Activated T-helper 17 cell treated with anti-CD3 and anti-CD28 coated beads, Interleukin-2, amount 50 U/mL, for 72 hours (primary cell): Measurements from ENCODE around the gene CYB5B. TPM values are rescaled to one million over a fixed set of nuclear protein-coding genes. Genes with fewer than 3 reads are reported as not detected.
A peak's percentile ranks its signal among the peaks of the same experiment; 100 is the strongest.

Source experiments
- ATAC-seq: fragments of 150-1000 bp; cut with Tn5 transposase; replicated peaks from 2 replicates; pipeline ENCODE4 v1.10.0; 2021; ENCODE audit warnings: mild to moderate bottlenecking, moderate library complexity
- H3K27ac Mint-ChIP-seq: one replicate; pipeline ENCODE4 v1.8.0; 2022; ENCODE audit warnings: mixed read lengths
- H3K27me3 Mint-ChIP-seq: one replicate; pipeline ENCODE4 v1.8.0; 2022; ENCODE audit warnings: mixed read lengths
- H3K36me3 Mint-ChIP-seq: one replicate; pipeline ENCODE4 v1.8.0; 2022; ENCODE audit warnings: low read depth, mild to moderate bottlenecking, mixed read lengths
- H3K4me1 Mint-ChIP-seq: one replicate; pipeline ENCODE4 v1.8.0; 2022; ENCODE audit warnings: mixed read lengths
- H3K4me3 Mint-ChIP-seq: one replicate; pipeline ENCODE4 v1.8.0; 2022; ENCODE audit warnings: mild to moderate bottlenecking, mixed read lengths
- H3K9me3 Mint-ChIP-seq: one replicate; pipeline ENCODE4 v1.8.0; 2022; ENCODE audit warnings: mixed read lengths
- total RNA-seq, 2 donors: library from RNA; stranded (reverse); gene quantifications; one replicate each; pipeline ENCODE4 v1.2.3, GENCODE V29; 2022

CYB5B gene
- total RNA-seq, 2 donors from 2014 or later = 93.9 to 152 TPM

- Mint-ChIP-seq H3K27ac (no peak overlapping the region), H3K4me3 (no peak overlapping the region), H3K4me1 (peaks cover 4% of the 10 kb centered on the region), H3K27me3 (no peaks in the 10 kb centered on the region), H3K36me3 (no peaks in the 10 kb centered on the region), H3K9me3 (no peaks in the 10 kb centered on the region)
- ATAC-seq = no peak
Observed at GRCh38 chr16:69478685-69479084, 54.3 kb downstream of the CYB5B start.

- Mint-ChIP-seq H3K9me3 (no peaks in the 10 kb centered on the region), H3K4me1 (peaks cover 4% of the 10 kb centered on the region), H3K27me3 (no peaks in the 10 kb centered on the region), H3K4me3 (no peak overlapping the region), H3K36me3 (no peaks in the 10 kb centered on the region), H3K27ac (no peak overlapping the region)
- ATAC-seq = no peak
Observed at GRCh38 chr16:69479775-69480174, 55.4 kb downstream of the CYB5B start.

GRCh38 chr16:69481901-69482341, 57.5 kb downstream of the CYB5B start:
- H3K9me3 Mint-ChIP-seq = no peaks in the 10 kb centered on the region
- H3K27ac Mint-ChIP-seq = no peak overlapping the region
- ATAC-seq = no peak
- H3K4me1 Mint-ChIP-seq = peaks cover 4% of the 10 kb centered on the region
- no peak overlapping the region for H3K4me3 Mint-ChIP-seq
- no peaks in the 10 kb centered on the region for H3K36me3 Mint-ChIP-seq
- H3K27me3 Mint-ChIP-seq = no peaks in the 10 kb centered on the region

- H3K27me3 Mint-ChIP-seq = no peaks in the 10 kb centered on the region
- no peak for ATAC-seq
- H3K27ac Mint-ChIP-seq = no peak overlapping the region
- no peaks in the 10 kb centered on the region for H3K9me3 Mint-ChIP-seq
- H3K4me3 Mint-ChIP-seq = no peak overlapping the region
- no peaks in the 10 kb centered on the region for H3K36me3 Mint-ChIP-seq
- H3K4me1 Mint-ChIP-seq = peaks cover 4% of the 10 kb centered on the region
Observed at GRCh38 chr16:69482410-69482991, 58.1 kb downstream of the CYB5B start.

- Mint-ChIP-seq H3K4me3 (no peak overlapping the region), H3K4me1 (peaks cover 4% of the 10 kb centered on the region), H3K27ac (no peak overlapping the region), H3K36me3 (no peaks in the 10 kb centered on the region), H3K27me3 (no peaks in the 10 kb centered on the region), H3K9me3 (no peaks in the 10 kb centered on the region)
- no peak for ATAC-seq
Observed at GRCh38 chr16:69483611-69484010, 59.2 kb downstream of the CYB5B start.

- no peak for ATAC-seq
- Mint-ChIP-seq H3K4me3 (no peak overlapping the region), H3K27me3 (no peaks in the 10 kb centered on the region), H3K27ac (no peak overlapping the region), H3K4me1 (peaks cover 4% of the 10 kb centered on the region), H3K36me3 (no peaks in the 10 kb centered on the region), H3K9me3 (no peaks in the 10 kb centered on the region)
Observed at GRCh38 chr16:69485361-69485760, 60.9 kb downstream of the CYB5B start.

- Mint-ChIP-seq H3K4me3 (no peak overlapping the region), H3K27me3 (no peaks in the 10 kb centered on the region), H3K36me3 (no peaks in the 10 kb centered on the region), H3K9me3 (no peaks in the 10 kb centered on the region), H3K4me1 (peaks cover 1% of the 10 kb centered on the region), H3K27ac (no peak overlapping the region)
- ATAC-seq = no peak
Observed at GRCh38 chr16:69485816-69486215, 61.4 kb downstream of the CYB5B start.

- no peak overlapping the region for H3K4me3 Mint-ChIP-seq
- H3K27me3 Mint-ChIP-seq = no peaks in the 10 kb centered on the region
- H3K9me3 Mint-ChIP-seq = no peaks in the 10 kb centered on the region
- ATAC-seq = no peak
- H3K4me1 Mint-ChIP-seq = no peaks in the 10 kb centered on the region
- H3K36me3 Mint-ChIP-seq = no peaks in the 10 kb centered on the region
- no peak overlapping the region for H3K27ac Mint-ChIP-seq
Observed at GRCh38 chr16:69486272-69486671, 61.9 kb downstream of the CYB5B start.

GRCh38 chr16:69486724-69487123, 62.3 kb downstream of the CYB5B start:
- H3K4me3 Mint-ChIP-seq = no peak overlapping the region
- no peaks in the 10 kb centered on the region for H3K27me3 Mint-ChIP-seq
- H3K27ac Mint-ChIP-seq = no peak overlapping the region
- no peak for ATAC-seq
- H3K36me3 Mint-ChIP-seq = no peaks in the 10 kb centered on the region
- H3K4me1 Mint-ChIP-seq = no peaks in the 10 kb centered on the region
- H3K9me3 Mint-ChIP-seq = no peaks in the 10 kb centered on the region

- Mint-ChIP-seq H3K36me3 (no peaks in the 10 kb centered on the region), H3K4me3 (no peak overlapping the region), H3K27me3 (no peaks in the 10 kb centered on the region), H3K9me3 (no peaks in the 10 kb centered on the region), H3K4me1 (no peaks in the 10 kb centered on the region), H3K27ac (no peak overlapping the region)
- no peak for ATAC-seq
Observed at GRCh38 chr16:69490707-69491324, 66.4 kb downstream of the CYB5B start.

GRCh38 chr16:69494991-69495392, 70.6 kb downstream of the CYB5B start:
- H3K36me3 Mint-ChIP-seq = no peaks in the 10 kb centered on the region
- no peak overlapping the region for H3K4me3 Mint-ChIP-seq
- peak; percentile 79 for ATAC-seq
- no peaks in the 10 kb centered on the region for H3K4me1 Mint-ChIP-seq
- H3K9me3 Mint-ChIP-seq = no peaks in the 10 kb centered on the region
- peak overlapping the region; percentile 31 for H3K27ac Mint-ChIP-seq
- no peaks in the 10 kb centered on the region for H3K27me3 Mint-ChIP-seq

GRCh38 chr16:69495821-69496220, 71.4 kb downstream of the CYB5B start:
- Mint-ChIP-seq H3K9me3 (no peaks in the 10 kb centered on the region), H3K4me3 (no peak overlapping the region), H3K4me1 (no peaks in the 10 kb centered on the region), H3K36me3 (no peaks in the 10 kb centered on the region), H3K27me3 (no peaks in the 10 kb centered on the region), H3K27ac (no peak overlapping the region)
- ATAC-seq = no peak

- H3K4me1 Mint-ChIP-seq = no peaks in the 10 kb centered on the region
- H3K4me3 Mint-ChIP-seq = no peak overlapping the region
- no peaks in the 10 kb centered on the region for H3K36me3 Mint-ChIP-seq
- H3K9me3 Mint-ChIP-seq = no peaks in the 10 kb centered on the region
- no peaks in the 10 kb centered on the region for H3K27me3 Mint-ChIP-seq
- H3K27ac Mint-ChIP-seq = no peak overlapping the region
- ATAC-seq = no peak
Observed at GRCh38 chr16:69496376-69496775, 72.0 kb downstream of the CYB5B start.

- no peaks in the 10 kb centered on the region for H3K27me3 Mint-ChIP-seq
- H3K4me1 Mint-ChIP-seq = no peaks in the 10 kb centered on the region
- no peak for ATAC-seq
- no peaks in the 10 kb centered on the region for H3K9me3 Mint-ChIP-seq
- no peak overlapping the region for H3K4me3 Mint-ChIP-seq
- H3K27ac Mint-ChIP-seq = peak overlapping the region; percentile 1
- no peaks in the 10 kb centered on the region for H3K36me3 Mint-ChIP-seq
Observed at GRCh38 chr16:69496896-69497295, 72.5 kb downstream of the CYB5B start.

- Mint-ChIP-seq H3K36me3 (no peaks in the 10 kb centered on the region), H3K4me3 (no peak overlapping the region), H3K27me3 (no peaks in the 10 kb centered on the region), H3K4me1 (no peaks in the 10 kb centered on the region), H3K9me3 (no peaks in the 10 kb centered on the region), H3K27ac (no peak overlapping the region)
- no peak for ATAC-seq
Observed at GRCh38 chr16:69497876-69498596, 73.6 kb downstream of the CYB5B start.
